Stomach smooth muscle (tissue), 2 donors: Measurements from ENCODE around the gene ARHGAP30.
"Not testable (repeated sequence)": the region's sequence is repeated elsewhere in the genome, so short reads cannot be mapped to it uniquely, and the experiment has no call there.

Experiments used
- H3K27ac ChIP-seq: one replicate; pipeline ENCODE4 v1.7.0; 2013; ENCODE audit warnings: mild to moderate bottlenecking, low read length, inconsistent platforms
- H3K27me3 ChIP-seq, 2 donors: one replicate each; pipeline ENCODE4 v1.7.0; 2013; ENCODE audit warnings: low read length in 2 of 2; ENCODE audit not compliant: insufficient read depth in 2 of 2, control insufficient read depth in 1 of 2
- H3K36me3 ChIP-seq, 2 donors: one replicate each; pipeline ENCODE4 v1.7.0; 2013; ENCODE audit warnings: low read length in 2 of 2; ENCODE audit not compliant: control insufficient read depth in 2 of 2, insufficient read depth in 2 of 2
- H3K4me1 ChIP-seq: one replicate; pipeline ENCODE4 v1.7.0; 2013; ENCODE audit warnings: low read length; ENCODE audit not compliant: control insufficient read depth, insufficient read depth
- H3K4me3 ChIP-seq, 2 donors: one replicate each; pipeline ENCODE4 v1.7.0; 2013; ENCODE audit warnings: low read length in 2 of 2
- H3K9ac ChIP-seq, 2 donors: one replicate each; pipeline ENCODE4 v1.7.0; 2013; ENCODE audit warnings: low read length in 2 of 2, mild to moderate bottlenecking in 1 of 2
- H3K9me3 ChIP-seq, 2 donors: one replicate each; pipeline ENCODE4 v1.7.0; 2013; ENCODE audit warnings: low read length in 2 of 2; ENCODE audit not compliant: control insufficient read depth in 2 of 2
- donor health status: healthy.
- donor health status: Pancreatic carcinoma.

The ARHGAP30 gene, protein sequence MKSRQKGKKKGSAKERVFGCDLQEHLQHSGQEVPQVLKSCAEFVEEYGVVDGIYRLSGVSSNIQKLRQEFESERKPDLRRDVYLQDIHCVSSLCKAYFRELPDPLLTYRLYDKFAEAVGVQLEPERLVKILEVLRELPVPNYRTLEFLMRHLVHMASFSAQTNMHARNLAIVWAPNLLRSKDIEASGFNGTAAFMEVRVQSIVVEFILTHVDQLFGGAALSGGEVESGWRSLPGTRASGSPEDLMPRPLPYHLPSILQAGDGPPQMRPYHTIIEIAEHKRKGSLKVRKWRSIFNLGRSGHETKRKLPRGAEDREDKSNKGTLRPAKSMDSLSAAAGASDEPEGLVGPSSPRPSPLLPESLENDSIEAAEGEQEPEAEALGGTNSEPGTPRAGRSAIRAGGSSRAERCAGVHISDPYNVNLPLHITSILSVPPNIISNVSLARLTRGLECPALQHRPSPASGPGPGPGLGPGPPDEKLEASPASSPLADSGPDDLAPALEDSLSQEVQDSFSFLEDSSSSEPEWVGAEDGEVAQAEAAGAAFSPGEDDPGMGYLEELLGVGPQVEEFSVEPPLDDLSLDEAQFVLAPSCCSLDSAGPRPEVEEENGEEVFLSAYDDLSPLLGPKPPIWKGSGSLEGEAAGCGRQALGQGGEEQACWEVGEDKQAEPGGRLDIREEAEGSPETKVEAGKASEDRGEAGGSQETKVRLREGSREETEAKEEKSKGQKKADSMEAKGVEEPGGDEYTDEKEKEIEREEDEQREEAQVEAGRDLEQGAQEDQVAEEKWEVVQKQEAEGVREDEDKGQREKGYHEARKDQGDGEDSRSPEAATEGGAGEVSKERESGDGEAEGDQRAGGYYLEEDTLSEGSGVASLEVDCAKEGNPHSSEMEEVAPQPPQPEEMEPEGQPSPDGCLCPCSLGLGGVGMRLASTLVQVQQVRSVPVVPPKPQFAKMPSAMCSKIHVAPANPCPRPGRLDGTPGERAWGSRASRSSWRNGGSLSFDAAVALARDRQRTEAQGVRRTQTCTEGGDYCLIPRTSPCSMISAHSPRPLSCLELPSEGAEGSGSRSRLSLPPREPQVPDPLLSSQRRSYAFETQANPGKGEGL

DNA sequence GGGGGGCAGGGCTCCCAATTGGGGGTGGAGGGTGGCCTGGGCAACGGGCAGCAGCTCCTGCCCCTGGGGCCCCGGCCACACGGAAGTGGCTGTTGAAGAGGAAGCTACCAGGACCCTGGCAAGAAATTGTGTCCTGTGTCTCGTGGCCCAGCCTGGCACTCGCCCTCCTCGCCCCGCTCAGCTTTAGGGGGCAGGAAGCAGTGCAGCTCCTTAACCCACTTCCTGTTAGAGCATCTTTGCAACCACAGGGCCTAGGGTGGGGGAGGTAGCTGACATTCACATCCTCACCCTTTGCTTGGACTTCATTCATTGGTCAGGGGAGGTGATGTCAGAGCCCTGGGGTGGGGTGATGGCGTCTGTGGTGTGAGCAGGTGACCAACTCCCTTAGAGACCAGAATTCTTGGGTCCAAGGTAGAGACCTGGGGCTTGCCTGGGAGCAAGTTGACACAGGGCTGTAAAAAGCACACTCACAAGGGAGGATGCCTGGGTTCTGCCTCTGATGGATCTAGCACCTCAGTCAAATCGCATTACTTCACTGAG, at the start of gene ARHGAP30:
TSS of gene ARHGAP30 (minus strand) at position 161 of the 540 bp plus-strand sequence. CDS start 267 bp downstream, outside the sequence.
- H3K9ac ChIP-seq = no peak within 1 kb of the TSS

GRCh38 chr1:161117759-161118581, 48.3 kb upstream of the ARHGAP30 start, which contains the start of the genes NIT1 and PFDN2:
TSS of gene NIT1 (plus strand) at chr1:161118105. CDS start at chr1:161118177, 72 bp downstream.
TSS of gene PFDN2 (minus strand) at chr1:161118037. CDS start at chr1:161118026, 11 bp downstream.
- Histone ChIP-seq H3K9ac (peak within 1 kb of the TSS; percentile 98 to 99), H3K27ac (peak within 1 kb of the TSS; percentile 91), H3K36me3 (peaks cover 28% of the 10 kb centered on the region in 2 donors), H3K4me1 (peaks cover 36% of the 10 kb centered on the region), H3K27me3 (no peaks in the 10 kb centered on the region), H3K4me3 (peak within 1 kb of the TSS; percentile 99 to 100), H3K9me3 (no peaks in the 10 kb centered on the region)

More for the DNA sequence above, at the start of gene ARHGAP30:
- Histone ChIP-seq H3K36me3 (no peaks in the 10 kb centered on the region), H3K4me3 (peak within 1 kb of the TSS in 1 of 2 donors; percentile 52), H3K27me3 (peaks cover 0 to 7% of the 10 kb centered on the region in 2 donors), H3K4me1 (no peaks in the 10 kb centered on the region), H3K27ac (no peak within 1 kb of the TSS), H3K9me3 (no peaks in the 10 kb centered on the region)

DNA sequence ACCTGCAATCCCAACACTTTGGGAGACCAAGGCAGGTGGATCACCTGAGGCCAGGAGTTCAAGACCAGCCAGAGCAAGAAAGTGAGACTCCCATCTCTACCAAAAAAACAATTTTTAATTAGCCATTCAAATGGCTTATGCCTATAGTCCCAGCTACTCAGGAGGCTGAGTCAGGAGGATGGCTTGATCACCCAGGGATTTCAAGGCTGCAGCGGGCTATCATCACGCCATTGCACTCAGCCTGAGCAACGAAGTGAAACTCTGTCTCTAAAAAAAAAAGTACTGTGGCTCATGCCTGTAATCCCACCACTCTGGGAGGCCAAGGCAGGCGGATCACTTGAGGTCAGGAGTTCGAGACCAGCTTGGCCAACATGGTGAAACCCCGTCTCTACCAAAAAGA, 46.3 kb upstream of the ARHGAP30 start:
- H3K4me1 ChIP-seq = peaks cover 36% of the 10 kb centered on the region
- H3K27ac ChIP-seq, H3K36me3 ChIP-seq, H3K9ac ChIP-seq, H3K4me3 ChIP-seq, H3K27me3 ChIP-seq, H3K9me3 ChIP-seq: not testable (repeated sequence)

DNA sequence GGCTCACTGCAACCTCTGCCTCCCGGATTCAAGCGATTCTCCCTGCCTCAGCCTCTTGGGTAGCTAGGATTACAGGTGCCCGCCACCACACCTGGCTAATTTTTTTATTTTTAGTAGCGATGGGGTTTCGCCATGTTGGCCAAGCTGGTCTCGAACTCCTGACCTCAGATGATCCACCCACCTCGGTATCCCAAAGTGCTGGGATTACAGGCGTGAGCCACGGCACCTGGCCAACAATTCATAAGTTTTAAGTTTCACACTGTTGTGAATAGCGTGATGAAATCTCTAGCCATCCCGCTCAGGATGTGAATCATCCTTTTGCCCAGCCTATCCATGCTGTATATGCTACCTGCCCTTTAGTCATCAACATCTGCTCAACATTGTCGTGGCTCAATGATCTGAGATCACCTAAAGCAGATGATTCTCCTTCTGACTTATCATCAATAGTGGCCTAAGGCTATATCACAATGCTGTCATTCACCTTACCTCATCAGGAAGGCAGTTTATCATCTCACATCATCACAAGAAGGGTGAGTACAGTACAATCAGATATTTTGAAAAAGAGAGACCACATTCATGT, 45.5 kb upstream of the ARHGAP30 start:
- peaks cover 33% of the 10 kb centered on the region for H3K4me1 ChIP-seq
- no peak overlapping the region for H3K27ac ChIP-seq

DNA sequence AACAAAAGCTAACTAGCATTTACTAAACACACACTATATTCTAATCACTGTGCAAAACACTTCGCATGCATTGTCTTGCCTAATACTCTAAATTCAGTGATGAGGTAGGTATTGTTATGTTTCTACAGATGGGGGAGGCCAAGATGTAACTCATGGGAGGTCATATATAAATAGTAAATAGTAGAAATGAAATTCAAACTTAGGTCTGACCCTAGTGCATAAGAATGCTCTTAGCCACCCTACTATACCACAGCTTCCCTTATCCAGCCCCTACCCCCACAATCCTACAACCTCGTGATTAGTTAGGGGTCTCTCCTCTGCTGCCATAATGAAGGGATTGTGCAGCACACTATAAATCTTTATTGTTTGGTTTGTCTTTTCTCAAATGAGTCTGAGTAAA, 44.9 kb upstream of the ARHGAP30 start:
- H3K9ac ChIP-seq = no peak overlapping the region
- no peaks in the 10 kb centered on the region for H3K27me3 ChIP-seq
- H3K36me3 ChIP-seq = no peaks in the 10 kb centered on the region
- H3K4me3 ChIP-seq = no peak overlapping the region
- H3K27ac ChIP-seq = no peak overlapping the region
- peaks cover 26% of the 10 kb centered on the region for H3K4me1 ChIP-seq
- no peaks in the 10 kb centered on the region for H3K9me3 ChIP-seq

More for the DNA sequence above, 45.5 kb upstream of the ARHGAP30 start:
- H3K4me3 ChIP-seq = no peak overlapping the region
- H3K9me3 ChIP-seq = no peaks in the 10 kb centered on the region
- peaks cover 3 to 5% of the 10 kb centered on the region in 2 donors for H3K36me3 ChIP-seq
- H3K9ac ChIP-seq = no peak overlapping the region
- H3K27me3 ChIP-seq = no peaks in the 10 kb centered on the region

DNA sequence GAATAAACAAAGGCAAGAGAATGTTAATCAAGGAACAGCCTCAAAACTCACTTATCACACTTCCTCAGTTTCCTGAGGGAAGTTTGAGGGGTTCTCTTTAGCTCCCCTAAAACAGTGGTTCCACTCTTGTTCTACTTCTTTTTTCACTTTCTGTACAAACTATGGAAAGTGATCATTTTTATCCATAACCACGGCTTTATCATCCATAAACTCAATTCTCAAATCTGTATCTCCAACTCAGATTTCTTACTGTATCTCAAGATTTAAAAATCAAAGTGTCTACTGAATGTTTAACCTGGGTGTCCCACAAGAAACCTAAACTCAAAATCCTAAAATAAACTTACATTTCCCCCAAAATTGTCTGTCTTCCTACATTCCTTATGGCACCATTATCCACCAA, 44.2 kb upstream of the ARHGAP30 start:
- H3K27me3 ChIP-seq = no peaks in the 10 kb centered on the region
- no peaks in the 10 kb centered on the region for H3K9me3 ChIP-seq
- no peak overlapping the region for H3K27ac ChIP-seq
- no peak overlapping the region for H3K9ac ChIP-seq
- H3K4me3 ChIP-seq = no peak overlapping the region
- peaks cover 20% of the 10 kb centered on the region for H3K4me1 ChIP-seq
- no peaks in the 10 kb centered on the region for H3K36me3 ChIP-seq

DNA sequence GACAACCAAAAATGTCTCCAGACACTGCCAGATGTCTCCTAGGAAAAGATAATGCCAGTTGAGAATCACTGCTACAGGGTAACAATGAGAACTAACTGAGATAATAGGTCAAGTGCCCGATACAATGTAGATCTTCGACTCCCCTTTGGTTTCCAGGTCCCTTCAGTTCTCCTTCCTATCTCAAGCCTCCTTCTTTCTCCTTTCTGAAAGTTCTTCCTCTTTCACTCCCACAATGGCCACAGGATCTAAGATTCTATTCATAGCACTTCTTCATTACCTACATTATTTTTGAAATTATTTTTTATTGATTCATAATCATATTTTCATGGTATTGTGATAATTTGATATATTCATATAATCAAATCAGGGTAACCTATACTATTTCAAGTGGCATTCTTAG, 41.8 kb upstream of the ARHGAP30 start:
- Histone ChIP-seq H3K36me3 (no peaks in the 10 kb centered on the region), H3K4me1 (peaks cover 8% of the 10 kb centered on the region), H3K9ac (no peak overlapping the region), H3K27me3 (no peaks in the 10 kb centered on the region), H3K4me3 (no peak overlapping the region), H3K27ac (no peak overlapping the region), H3K9me3 (no peaks in the 10 kb centered on the region)

DNA sequence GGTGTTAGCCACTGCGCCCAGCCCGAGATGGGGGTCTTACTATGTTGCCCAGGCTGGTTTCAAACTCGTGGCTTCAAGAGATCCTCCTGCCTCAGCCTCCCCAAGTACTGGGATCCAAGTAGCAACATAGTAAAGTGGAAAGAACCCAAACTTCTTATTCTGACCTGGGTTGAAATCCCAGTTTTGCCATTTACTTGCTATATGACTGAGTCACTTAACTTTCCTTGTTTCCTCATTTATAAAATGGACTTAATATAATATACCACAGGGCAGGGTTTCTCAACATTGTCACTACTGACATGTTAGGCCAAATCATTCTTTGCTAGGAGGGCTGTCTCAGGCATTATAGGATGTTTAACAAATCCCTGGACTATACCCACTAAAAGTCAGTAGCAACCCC, 41.4 kb upstream of the ARHGAP30 start:
- H3K9ac ChIP-seq = no peak overlapping the region
- H3K27ac ChIP-seq = no peak overlapping the region
- H3K9me3 ChIP-seq = no peaks in the 10 kb centered on the region
- H3K36me3 ChIP-seq = no peaks in the 10 kb centered on the region
- H3K4me3 ChIP-seq = no peak overlapping the region
- H3K4me1 ChIP-seq = peaks cover 4% of the 10 kb centered on the region
- no peaks in the 10 kb centered on the region for H3K27me3 ChIP-seq

DNA sequence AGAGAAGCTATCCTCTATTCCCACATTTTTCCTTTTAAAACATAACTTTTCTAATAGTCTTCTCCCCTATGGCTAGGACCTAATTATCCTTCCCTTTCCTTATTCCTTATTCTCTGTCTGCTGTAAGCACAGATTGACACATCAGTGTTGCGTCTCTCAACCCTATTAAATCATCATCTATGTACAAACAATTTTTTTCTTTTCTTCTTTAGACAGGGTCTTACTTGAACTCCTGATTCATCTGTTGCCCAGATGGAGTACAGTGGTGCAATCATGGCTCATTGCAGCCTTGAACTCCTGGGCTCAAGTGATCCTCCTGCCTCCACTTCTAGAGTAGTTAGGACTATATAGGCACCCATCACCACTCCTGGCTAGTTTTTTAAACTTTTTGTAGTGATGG, 36.7 kb upstream of the ARHGAP30 start:
- Histone ChIP-seq H3K9me3 (no peaks in the 10 kb centered on the region), H3K27me3 (no peaks in the 10 kb centered on the region), H3K36me3 (peaks cover 8 to 9% of the 10 kb centered on the region in 2 donors), H3K27ac (no peak overlapping the region), H3K4me1 (no peaks in the 10 kb centered on the region), H3K9ac (no peak overlapping the region), H3K4me3 (no peak overlapping the region)
